A549 (cell line): ENCODE measurements around the gene ECI1.

ENCODE experiments used
- CEBPB ChIP-seq, 2 experiments: fragments of >200 bp in 1 of 2; sonication (Bioruptor Twin) in 1 of 2; formaldehyde crosslinking in 1 of 2; IDR thresholded peaks; 2 replicates each; pipeline ENCODE4 v1.6.1; 2012 to 2016
- CHD2 ChIP-seq: fragments of 150-350 bp; IDR thresholded peaks from 2 replicates; pipeline ENCODE4 v1.6.1; 2014; ENCODE audit warnings: low read length; ENCODE audit not compliant: partially characterized antibody
- CTCF ChIP-seq: fragments of >200 bp; sonication (Bioruptor Twin); formaldehyde crosslinking; IDR thresholded peaks from 3 replicates; pipeline ENCODE4 v1.5.1; 2016
- EP300 ChIP-seq, 2 experiments: fragments of >200 bp; sonication (Bioruptor Twin); formaldehyde crosslinking; IDR thresholded peaks; 2 replicates in 1 of 2; 3 replicates in 1 of 2; pipeline ENCODE4 v1.6.1; 2016 to 2017
- HDAC2 ChIP-seq: fragments of 200-600 bp; sonication (generic); IDR thresholded peaks from 2 replicates; pipeline ENCODE4 v1.6.1; 2016
- HMGXB4 ChIP-seq: fragments of 250-450 bp; sonication (Bioruptor Pico); IDR thresholded peaks from 2 replicates; pipeline ENCODE4 v1.5.0; 2021; ENCODE audit warnings: mild to moderate bottlenecking, moderate library complexity, borderline replicate concordance
- MYC ChIP-seq: IDR thresholded peaks from 2 replicates; pipeline ENCODE4 v1.6.1; 2012; ENCODE audit warnings: mild to moderate bottlenecking, inconsistent platforms, low read length, improper control_type of control experiment, borderline replicate concordance
- POLR2A ChIP-seq: IDR thresholded peaks from 2 replicates; pipeline ENCODE4 v1.6.1; 2012; ENCODE audit warnings: mild to moderate bottlenecking, low read length
- REST ChIP-seq: fragments of 200-600 bp; sonication (generic); IDR thresholded peaks from 2 replicates; pipeline ENCODE4 v1.6.1; 2016; ENCODE audit warnings: antibody characterized with exemption, mild to moderate bottlenecking, moderate library complexity
- USF2 ChIP-seq: fragments of 450-650 bp; IDR thresholded peaks from 2 replicates; pipeline ENCODE4 v1.6.1; 2014; ENCODE audit warnings: antibody characterized with exemption
- TF ChIP-seq, protein P1 (sequence below): fragments of >200 bp; sonication (Bioruptor Twin); formaldehyde crosslinking; IDR thresholded peaks from 3 replicates; pipeline ENCODE4 v1.6.1; 2016
- TF ChIP-seq, protein P2 (sequence below): IDR thresholded peaks from 2 replicates; pipeline ENCODE4 v1.6.1; 2012
- TF ChIP-seq, protein P3 (sequence below): fragments of 150-350 bp; IDR thresholded peaks from 2 replicates; pipeline ENCODE4 v1.6.1; 2014; ENCODE audit warnings: low read depth, mild to moderate bottlenecking, low read length

DNA sequence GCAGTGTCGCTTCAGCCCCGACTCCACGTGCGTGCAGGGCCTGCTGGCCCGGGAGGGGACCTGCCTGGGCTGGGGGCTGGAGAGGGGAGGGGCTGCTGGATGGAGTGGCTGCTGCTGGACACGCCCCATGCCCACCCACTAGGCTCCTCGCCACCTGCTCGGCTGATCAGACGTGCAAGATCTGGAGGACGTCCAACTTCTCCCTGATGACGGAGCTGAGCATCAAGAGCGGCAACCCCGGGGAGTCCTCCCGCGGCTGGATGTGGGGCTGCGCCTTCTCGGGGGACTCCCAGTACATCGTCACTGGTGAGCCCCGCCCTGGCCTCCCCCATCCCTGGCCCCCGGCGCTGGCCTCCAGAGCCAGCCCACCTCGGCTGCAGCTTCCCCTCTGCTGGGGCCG is 43.1 kb downstream of the ECI1 start:
- TF ChIP-seq, protein P1, sequence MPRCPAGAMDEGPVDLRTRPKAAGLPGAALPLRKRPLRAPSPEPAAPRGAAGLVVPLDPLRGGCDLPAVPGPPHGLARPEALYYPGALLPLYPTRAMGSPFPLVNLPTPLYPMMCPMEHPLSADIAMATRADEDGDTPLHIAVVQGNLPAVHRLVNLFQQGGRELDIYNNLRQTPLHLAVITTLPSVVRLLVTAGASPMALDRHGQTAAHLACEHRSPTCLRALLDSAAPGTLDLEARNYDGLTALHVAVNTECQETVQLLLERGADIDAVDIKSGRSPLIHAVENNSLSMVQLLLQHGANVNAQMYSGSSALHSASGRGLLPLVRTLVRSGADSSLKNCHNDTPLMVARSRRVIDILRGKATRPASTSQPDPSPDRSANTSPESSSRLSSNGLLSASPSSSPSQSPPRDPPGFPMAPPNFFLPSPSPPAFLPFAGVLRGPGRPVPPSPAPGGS: no peak
- TF ChIP-seq CTCF: no peak
- no peak for TF ChIP-seq EP300 (IDR thresholded peaks at IDR 0.05)
- no peak for TF ChIP-seq POLR2A
- TF ChIP-seq, protein P2, sequence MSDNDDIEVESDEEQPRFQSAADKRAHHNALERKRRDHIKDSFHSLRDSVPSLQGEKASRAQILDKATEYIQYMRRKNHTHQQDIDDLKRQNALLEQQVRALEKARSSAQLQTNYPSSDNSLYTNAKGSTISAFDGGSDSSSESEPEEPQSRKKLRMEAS: no peak
- TF ChIP-seq MYC: no peak
- no peak for TF ChIP-seq REST
- TF ChIP-seq, protein P3, sequence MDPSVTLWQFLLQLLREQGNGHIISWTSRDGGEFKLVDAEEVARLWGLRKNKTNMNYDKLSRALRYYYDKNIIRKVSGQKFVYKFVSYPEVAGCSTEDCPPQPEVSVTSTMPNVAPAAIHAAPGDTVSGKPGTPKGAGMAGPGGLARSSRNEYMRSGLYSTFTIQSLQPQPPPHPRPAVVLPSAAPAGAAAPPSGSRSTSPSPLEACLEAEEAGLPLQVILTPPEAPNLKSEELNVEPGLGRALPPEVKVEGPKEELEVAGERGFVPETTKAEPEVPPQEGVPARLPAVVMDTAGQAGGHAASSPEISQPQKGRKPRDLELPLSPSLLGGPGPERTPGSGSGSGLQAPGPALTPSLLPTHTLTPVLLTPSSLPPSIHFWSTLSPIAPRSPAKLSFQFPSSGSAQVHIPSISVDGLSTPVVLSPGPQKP: no peak
- no peak for TF ChIP-seq HMGXB4 (CRISPR knock-in tag)
- no peak for TF ChIP-seq CHD2
- TF ChIP-seq HDAC2: no peak
- no peak for TF ChIP-seq USF2
- TF ChIP-seq CEBPB (IDR thresholded peaks at IDR 0.05): no peak
